Uterus (tissue), 2 donors: ENCODE data around the gene SPATA3.

Source experiments
- POLR2A ChIP-seq, 2 donors: fragments of 450-650 bp; IDR thresholded peaks; one replicate each; pipeline ENCODE4 v1.6.1; 2016; ENCODE audit warnings: antibody characterized with exemption in 2 of 2, mild to moderate bottlenecking in 1 of 2, moderate library complexity in 1 of 2
- TF ChIP-seq, protein P1 (sequence below), 4 experiments: fragments of 200-600 bp in 2 of 4; fragments of 450-650 bp in 2 of 4; sonication (generic) in 2 of 4; IDR thresholded peaks; one replicate each; pipeline ENCODE4 v1.5.1; 2016 to 2019; ENCODE audit warnings: antibody characterized with exemption in 4 of 4, mild to moderate bottlenecking in 2 of 4, moderate library complexity in 1 of 4

- TF ChIP-seq, protein P1, sequence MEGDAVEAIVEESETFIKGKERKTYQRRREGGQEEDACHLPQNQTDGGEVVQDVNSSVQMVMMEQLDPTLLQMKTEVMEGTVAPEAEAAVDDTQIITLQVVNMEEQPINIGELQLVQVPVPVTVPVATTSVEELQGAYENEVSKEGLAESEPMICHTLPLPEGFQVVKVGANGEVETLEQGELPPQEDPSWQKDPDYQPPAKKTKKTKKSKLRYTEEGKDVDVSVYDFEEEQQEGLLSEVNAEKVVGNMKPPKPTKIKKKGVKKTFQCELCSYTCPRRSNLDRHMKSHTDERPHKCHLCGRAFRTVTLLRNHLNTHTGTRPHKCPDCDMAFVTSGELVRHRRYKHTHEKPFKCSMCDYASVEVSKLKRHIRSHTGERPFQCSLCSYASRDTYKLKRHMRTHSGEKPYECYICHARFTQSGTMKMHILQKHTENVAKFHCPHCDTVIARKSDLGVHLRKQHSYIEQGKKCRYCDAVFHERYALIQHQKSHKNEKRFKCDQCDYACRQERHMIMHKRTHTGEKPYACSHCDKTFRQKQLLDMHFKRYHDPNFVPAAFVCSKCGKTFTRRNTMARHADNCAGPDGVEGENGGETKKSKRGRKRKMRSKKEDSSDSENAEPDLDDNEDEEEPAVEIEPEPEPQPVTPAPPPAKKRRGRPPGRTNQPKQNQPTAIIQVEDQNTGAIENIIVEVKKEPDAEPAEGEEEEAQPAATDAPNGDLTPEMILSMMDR (IDR thresholded peaks at IDR 0.05) = no peak
- TF ChIP-seq POLR2A (IDR thresholded peaks at IDR 0.05) = no peak
Measured at GRCh38 chr2:230984393-230985220, 11.3 kb upstream of the SPATA3 start.
